C4-2B (cell line): ENCODE data around the gene C3orf49.

Source experiments
- CTCF ChIP-seq: fragments of 450-650 bp; conservative IDR thresholded peaks from 2 replicates; pipeline ENCODE4 v1.5.1; 2017; ENCODE audit warnings: mild to moderate bottlenecking
- ZFX ChIP-seq: fragments of 450-650 bp; IDR thresholded peaks from 2 replicates; pipeline ENCODE4 v1.6.1; 2017

- TF ChIP-seq CTCF (no peak), ZFX (no peak)
Measured at GRCh38 chr3:63845215-63845614, 26.1 kb downstream of the C3orf49 start.
